ENCODE measurements around the gene ENPP3.

Gene ENPP3

DNA sequence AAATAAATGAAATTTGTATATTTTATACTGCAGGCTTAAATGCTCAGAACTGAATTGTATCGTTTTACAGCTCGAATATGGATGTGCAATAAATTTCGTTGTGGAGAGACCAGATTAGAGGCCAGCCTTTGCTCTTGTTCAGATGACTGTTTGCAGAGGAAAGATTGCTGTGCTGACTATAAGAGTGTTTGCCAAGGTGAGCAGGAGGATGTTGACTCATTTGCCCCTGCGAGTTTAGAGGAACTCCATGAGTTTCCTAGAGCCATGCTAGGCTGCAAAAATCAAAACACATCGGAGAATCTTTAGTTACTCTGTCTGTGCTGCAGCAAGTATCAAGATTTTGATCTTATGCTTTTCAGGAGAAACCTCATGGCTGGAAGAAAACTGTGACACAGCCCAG is 15.4 kb downstream of the ENPP3 start:
- H3K79me2 ChIP-seq (ENCODE audit: control insufficient read depth, low read length), result peaks cover 14% of the 10 kb centered on the region
- no peak overlapping the region for H3K27ac ChIP-seq (ENCODE audit: low read depth, low read length)
- no peak for TF ChIP-seq EZH2phosphoT487 (IDR thresholded peaks at IDR 0.05; ENCODE audit: borderline replicate concordance, low read length)
- TF ChIP-seq CTCF (IDR thresholded peaks at IDR 0.05; ENCODE audit: low read depth, low read length, poor library complexity, severe bottlenecking), result no peak
- no peaks in the 10 kb centered on the region; the same call in 1 of the 2 replicates for H3F3A ChIP-seq (ENCODE audit: control insufficient read depth, insufficient read depth)
- peaks cover 89% of the 10 kb centered on the region for H3K36me3 ChIP-seq (ENCODE audit: control insufficient read depth, low read length)
- no peak overlapping the region for H3K4me2 ChIP-seq (ENCODE audit: low read length)
- peaks cover 33% of the 10 kb centered on the region for H3K4me1 ChIP-seq (ENCODE audit: control insufficient read depth, low read length)
- H4K20me1 ChIP-seq (ENCODE audit: control insufficient read depth, insufficient read depth, low read depth, low read length), result no peaks in the 10 kb centered on the region
- H3K27me3 ChIP-seq (ENCODE audit: control insufficient read depth, low read length), result no peaks in the 10 kb centered on the region
- H3K4me3 ChIP-seq (ENCODE audit: low read length), result no peak overlapping the region
- H3K9me3 ChIP-seq (ENCODE audit: control insufficient read depth, insufficient read depth, low read length), result no peaks in the 10 kb centered on the region
- H3K9me2 ChIP-seq (replicated peaks; ENCODE audit: control insufficient read depth, low read length), result no peaks in the 10 kb centered on the region

- H3K27ac ChIP-seq (ENCODE audit: low read depth, low read length), result no peak overlapping the region
- TF ChIP-seq CTCF (IDR thresholded peaks at IDR 0.05; ENCODE audit: low read depth, low read length, poor library complexity, severe bottlenecking) (no peak), EZH2phosphoT487 (IDR thresholded peaks at IDR 0.05; ENCODE audit: borderline replicate concordance, low read length) (no peak)
- no peaks in the 10 kb centered on the region for H3F3A ChIP-seq (ENCODE audit: control insufficient read depth, insufficient read depth)
Observed at GRCh38 chr6:131654326-131654725, 17.2 kb downstream of the ENPP3 start.

GRCh38 chr6:131655387-131655786 is 18.3 kb downstream of the ENPP3 start:
- H3K36me3 ChIP-seq (ENCODE audit: control insufficient read depth, low read length), result peaks cover 87% of the 10 kb centered on the region
- H3K4me2 ChIP-seq (ENCODE audit: low read length), result no peak overlapping the region
- no peaks in the 10 kb centered on the region for H3K27me3 ChIP-seq (ENCODE audit: control insufficient read depth, low read length)
- no peak overlapping the region for H3K4me3 ChIP-seq (ENCODE audit: low read length)
- no peaks in the 10 kb centered on the region for H3K9me3 ChIP-seq (ENCODE audit: control insufficient read depth, insufficient read depth, low read length)
- peaks cover 31% of the 10 kb centered on the region for H3K4me1 ChIP-seq (ENCODE audit: control insufficient read depth, low read length)
- no peak overlapping the region for H3K27ac ChIP-seq (ENCODE audit: low read depth, low read length)
- TF ChIP-seq EZH2phosphoT487 (IDR thresholded peaks at IDR 0.05; ENCODE audit: borderline replicate concordance, low read length), result no peak
- no peak for TF ChIP-seq CTCF (IDR thresholded peaks at IDR 0.05; ENCODE audit: low read depth, low read length, poor library complexity, severe bottlenecking)
- H3K9me2 ChIP-seq (replicated peaks; ENCODE audit: control insufficient read depth, low read length), result no peaks in the 10 kb centered on the region
- H4K20me1 ChIP-seq (ENCODE audit: control insufficient read depth, insufficient read depth, low read depth, low read length), result no peaks in the 10 kb centered on the region
- H3K79me2 ChIP-seq (ENCODE audit: control insufficient read depth, low read length), result no peaks in the 10 kb centered on the region
- H3F3A ChIP-seq (ENCODE audit: control insufficient read depth, insufficient read depth), result no peaks in the 10 kb centered on the region

More at GRCh38 chr6:131654326-131654725, 17.2 kb downstream of the ENPP3 start:
- H3K9me2 ChIP-seq (replicated peaks; ENCODE audit: control insufficient read depth, low read length), result no peaks in the 10 kb centered on the region
- H3K27me3 ChIP-seq (ENCODE audit: control insufficient read depth, low read length), result no peaks in the 10 kb centered on the region
- peaks cover 88% of the 10 kb centered on the region for H3K36me3 ChIP-seq (ENCODE audit: control insufficient read depth, low read length)
- no peaks in the 10 kb centered on the region for H3K9me3 ChIP-seq (ENCODE audit: control insufficient read depth, insufficient read depth, low read length)
- no peaks in the 10 kb centered on the region; the same call in 1 of the 2 replicates for H3K79me2 ChIP-seq (ENCODE audit: control insufficient read depth, low read length)
- H3K4me3 ChIP-seq (ENCODE audit: low read length), result no peak overlapping the region
- no peaks in the 10 kb centered on the region for H4K20me1 ChIP-seq (ENCODE audit: control insufficient read depth, insufficient read depth, low read depth, low read length)
- peaks cover 31% of the 10 kb centered on the region for H3K4me1 ChIP-seq (ENCODE audit: control insufficient read depth, low read length)
- H3K4me2 ChIP-seq (ENCODE audit: low read length), result no peak overlapping the region
